Breast epithelium (tissue), 4 donors: ENCODE measurements around the gene FNDC3A. TPM values are rescaled to one million over a fixed set of nuclear protein-coding genes. Genes with fewer than 3 reads are reported as not detected.

ENCODE experiments used
- DNase-seq, 2 donors: peaks; one replicate each; pipeline ENCODE4 v3.0.0-alpha.2; 2019; ENCODE audit warnings: low spot score in 2 of 2
- H3K27ac ChIP-seq, 2 donors: fragments of 200-600 bp; sonication (generic) in 1 of 2; one replicate each; pipeline ENCODE4 v1.5.1; 2016 to 2019; ENCODE audit warnings: mild to moderate bottlenecking in 1 of 2
- H3K27me3 ChIP-seq, 2 donors: fragments of 200-600 bp; sonication (generic) in 1 of 2; one replicate each; pipeline versions ENCODE4 v1.5.1 to v1.6.0; 2017 to 2019; ENCODE audit warnings: control low read depth in 1 of 2, mild to moderate bottlenecking in 1 of 2
- H3K36me3 ChIP-seq: fragments of 200-600 bp; one replicate; pipeline ENCODE4 v1.5.1; 2019
- H3K4me1 ChIP-seq, 2 donors: fragments of 200-600 bp; sonication (generic); one replicate each; pipeline ENCODE4 v1.5.1; 2016 to 2019; ENCODE audit warnings: control low read depth in 1 of 2
- H3K4me3 ChIP-seq, 3 donors: fragments of 200-600 bp; sonication (generic); 1 replicate in 2 of 3; 2 replicates in 1 of 3; pipeline ENCODE4 v1.5.1; 2016 to 2019; ENCODE audit warnings: mild to moderate bottlenecking in 3 of 3, moderate library complexity in 2 of 3
- H3K9me3 ChIP-seq, 2 donors: fragments of 200-600 bp; sonication (generic) in 1 of 2; one replicate each; pipeline ENCODE4 v1.5.1; 2016 to 2019; ENCODE audit warnings: control low read depth in 1 of 2
- CTCF ChIP-seq, 3 donors: fragments of 450-650 bp; IDR thresholded peaks; one replicate each; pipeline ENCODE4 v1.5.1; 2016 to 2017; ENCODE audit warnings: antibody characterized with exemption in 3 of 3, mild to moderate bottlenecking in 3 of 3, moderate library complexity in 3 of 3
- POLR2A ChIP-seq: fragments of 450-650 bp; IDR thresholded peaks from one replicate; pipeline ENCODE4 v1.6.1; 2016; ENCODE audit warnings: antibody characterized with exemption, mild to moderate bottlenecking, moderate library complexity
- POLR2AphosphoS5 ChIP-seq, 3 donors: sonication (generic); formaldehyde crosslinking; IDR thresholded peaks; one replicate each; pipeline ENCODE4 v1.6.1; 2017; ENCODE audit warnings: antibody characterized with exemption in 3 of 3
- intact Hi-C: fragments of 100-400 bp; cut with DNase I; formaldehyde crosslinking; loops from one replicate; pipeline ENCODE4 v1.15.1; 2023; ENCODE audit warnings: low total_unique reads
- total RNA-seq, 3 donors: library from RNA; depleted of rRNA; stranded (reverse); fragments of >200 nt; gene quantifications; one replicate each; pipeline ENCODE4 v1.1.0, GENCODE V29; 2016

The FNDC3A gene
- total RNA-seq, 3 donors from 2014 or later: 45.3 to 85.8 (median 57.7) TPM

- TF ChIP-seq CTCF (IDR thresholded peaks at IDR 0.05): no peak
- TF ChIP-seq POLR2AphosphoS5 (IDR thresholded peaks at IDR 0.05): no peak
- no peak for TF ChIP-seq POLR2A
- Histone ChIP-seq H3K36me3 (no peaks in the 10 kb centered on the region), H3K27me3 (no peaks in the 10 kb centered on the region), H3K4me3 (no peak overlapping the region), H3K4me1 (no peaks in the 10 kb centered on the region), H3K27ac (no peak overlapping the region), H3K9me3 (no peaks in the 10 kb centered on the region)
- no peak for DNase-seq
- intact Hi-C loops: no loop called here
These were observed 54.5 kb downstream of the FNDC3A start for GRCh38 chr13:49030213-49030612.

GRCh38 chr13:49040872-49041271 lies 65.2 kb downstream of the FNDC3A start:
- intact Hi-C loops: no loop called here
- H3K4me1 ChIP-seq: no peaks in the 10 kb centered on the region
- no peaks in the 10 kb centered on the region for H3K27me3 ChIP-seq
- no peak for DNase-seq
- no peaks in the 10 kb centered on the region for H3K9me3 ChIP-seq
- no peaks in the 10 kb centered on the region for H3K36me3 ChIP-seq
- TF ChIP-seq POLR2AphosphoS5 (IDR thresholded peaks at IDR 0.05) (no peak), CTCF (IDR thresholded peaks at IDR 0.05) (no peak), POLR2A (no peak)
- no peak overlapping the region for H3K4me3 ChIP-seq
- H3K27ac ChIP-seq: no peak overlapping the region

GRCh38 chr13:49042476-49042875 lies 66.8 kb downstream of the FNDC3A start:
- Histone ChIP-seq H3K27ac (no peak overlapping the region), H3K9me3 (no peaks in the 10 kb centered on the region), H3K36me3 (no peaks in the 10 kb centered on the region), H3K4me3 (no peak overlapping the region), H3K27me3 (no peaks in the 10 kb centered on the region), H3K4me1 (no peaks in the 10 kb centered on the region)
- intact Hi-C loops: no loop called here
- DNase-seq: no peak
- TF ChIP-seq POLR2A: no peak
- TF ChIP-seq CTCF (IDR thresholded peaks at IDR 0.05): no peak
- no peak for TF ChIP-seq POLR2AphosphoS5 (IDR thresholded peaks at IDR 0.05)

GRCh38 chr13:49044008-49044407 lies 68.3 kb downstream of the FNDC3A start:
- TF ChIP-seq POLR2A: no peak
- Histone ChIP-seq H3K36me3 (no peaks in the 10 kb centered on the region), H3K27me3 (no peaks in the 10 kb centered on the region), H3K4me1 (no peaks in the 10 kb centered on the region), H3K27ac (no peak overlapping the region), H3K4me3 (no peak overlapping the region), H3K9me3 (no peaks in the 10 kb centered on the region)
- DNase-seq: no peak
- intact Hi-C loops: no loop called here

GRCh38 chr13:49044836-49045235 lies 69.1 kb downstream of the FNDC3A start:
- Histone ChIP-seq H3K4me3 (no peak overlapping the region), H3K27me3 (no peaks in the 10 kb centered on the region), H3K9me3 (no peaks in the 10 kb centered on the region), H3K4me1 (no peaks in the 10 kb centered on the region), H3K36me3 (no peaks in the 10 kb centered on the region), H3K27ac (no peak overlapping the region)
- DNase-seq: no peak
- TF ChIP-seq POLR2A: no peak
- no peak for TF ChIP-seq POLR2AphosphoS5 (IDR thresholded peaks at IDR 0.05)
- no peak for TF ChIP-seq CTCF (IDR thresholded peaks at IDR 0.05)
- intact Hi-C loops: no loop called here

- Histone ChIP-seq H3K27ac (no peak overlapping the region), H3K27me3 (no peaks in the 10 kb centered on the region), H3K9me3 (no peaks in the 10 kb centered on the region), H3K4me1 (no peaks in the 10 kb centered on the region), H3K36me3 (no peaks in the 10 kb centered on the region), H3K4me3 (no peak overlapping the region)
- TF ChIP-seq POLR2A (no peak), CTCF (IDR thresholded peaks at IDR 0.05) (no peak), POLR2AphosphoS5 (IDR thresholded peaks at IDR 0.05) (no peak)
- intact Hi-C loops: no loop called here
- no peak for DNase-seq
These were observed 70.3 kb downstream of the FNDC3A start for GRCh38 chr13:49046002-49046401.
